Measurements from ENCODE around the gene IL22RA1.

GRCh38 chr1:24156542-24157260 lies 13.8 kb upstream of the IL22RA1 start:
- no peak for TF ChIP-seq CTCF (IDR thresholded peaks at IDR 0.05)
- no peak for TF ChIP-seq POLR2A (IDR thresholded peaks at IDR 0.05)

Data from lower leg skin (tissue), 3 donors.